Suppressor macrophage treated with lipopolysaccharide for 1 hour (primary cell): ENCODE measurements around the gene KLHL14.

ENCODE experiments used
- DNase-seq, 3 donors: peaks; one replicate each; pipeline ENCODE4 v3.0.0-alpha.2; 2020 to 2022

Gene KLHL14

GRCh38 chr18:32629981-32630700 lies 142.7 kb downstream of the KLHL14 start:
- no peak for DNase-seq

- DNase-seq, result no peak
Measured at GRCh38 chr18:32629292-32629691, 143.5 kb downstream of the KLHL14 start.

GRCh38 chr18:32624182-32624723 lies 148.6 kb downstream of the KLHL14 start:
- no peak for DNase-seq

GRCh38 chr18:32623563-32623962 lies 149.3 kb downstream of the KLHL14 start:
- no peak for DNase-seq
